GM23338 (cell line): Measurements from ENCODE around the gene KRTAP5-6. TPM values are rescaled to one million over a fixed set of nuclear protein-coding genes. Genes with fewer than 3 reads are reported as not detected.

Experiments used
- ATAC-seq: fragments of 200-7000 bp; cut with Tn5 transposase; 3 replicates; pipeline ENCODE4 v1.9.1; 2020
- DNase-seq: peaks from one replicate; pipeline ENCODE4 v3.0.0-alpha.2; 2015; ENCODE audit warnings: low spot score
- H2AFZ ChIP-seq: fragments of 200-600 bp; sonication (generic); 2 replicates; pipeline ENCODE4 v1.8.0; 2016; ENCODE audit warnings: antibody characterized with exemption, mild to moderate bottlenecking, moderate library complexity
- H3F3A ChIP-seq: fragments of 200-600 bp; sonication (generic); replicated peaks from 2 replicates; pipeline ENCODE4 v1.8.0; 2017; ENCODE audit warnings: antibody characterized with exemption, mixed run types, low read depth
- H3K27ac ChIP-seq: fragments of 200-600 bp; sonication (generic); 2 replicates; pipeline ENCODE4 v1.6.1; 2016; ENCODE audit warnings: low read depth
- H3K27me3 ChIP-seq: fragments of 200-600 bp; sonication (generic); 2 replicates; pipeline ENCODE4 v1.8.0; 2016; ENCODE audit warnings: mild to moderate bottlenecking, mixed run types, moderate library complexity; ENCODE audit not compliant: insufficient read depth
- H3K36me3 ChIP-seq: fragments of 200-600 bp; sonication (generic); 2 replicates; pipeline ENCODE4 v1.8.0; 2016; ENCODE audit warnings: mild to moderate bottlenecking; ENCODE audit not compliant: insufficient read depth
- H3K4me1 ChIP-seq: fragments of 200-600 bp; sonication (generic); 2 replicates; pipeline ENCODE4 v1.8.0; 2016; ENCODE audit warnings: mild to moderate bottlenecking, moderate library complexity; ENCODE audit not compliant: insufficient read depth
- H3K4me2 ChIP-seq: fragments of 200-600 bp; sonication (generic); 2 replicates; pipeline ENCODE4 v1.7.1; 2017; ENCODE audit warnings: mixed run types
- H3K4me3 ChIP-seq: fragments of 200-600 bp; sonication (generic); 2 replicates; pipeline ENCODE4 v1.6.1; 2016; ENCODE audit warnings: mixed run types
- H3K79me2 ChIP-seq: fragments of 200-600 bp; sonication (generic); replicated peaks from 2 replicates; pipeline ENCODE4 v1.8.0; 2017; ENCODE audit warnings: mild to moderate bottlenecking; ENCODE audit not compliant: insufficient read depth
- H3K9me2 ChIP-seq: fragments of 200-600 bp; sonication (generic); 2 replicates; pipeline ENCODE4 v1.8.0; 2017; ENCODE audit not compliant: insufficient read depth
- H4K20me1 ChIP-seq: fragments of 200-600 bp; sonication (generic); replicated peaks from 2 replicates; pipeline ENCODE4 v1.8.0; 2017; ENCODE audit warnings: mild to moderate bottlenecking; ENCODE audit not compliant: insufficient read depth
- H3K27ac Mint-ChIP-seq: 2 replicates; pipeline ENCODE4 v1.8.0; 2020; ENCODE audit warnings: inconsistent platforms, mild to moderate bottlenecking, moderate library complexity, mixed read lengths
- H3K27me3 Mint-ChIP-seq: 3 replicates; pipeline ENCODE4 v1.8.0; 2022; ENCODE audit warnings: low read depth, mild to moderate bottlenecking, moderate library complexity, mixed read lengths, inconsistent platforms; ENCODE audit not compliant: insufficient read depth, poor library complexity
- H3K36me3 Mint-ChIP-seq: 3 replicates; pipeline ENCODE4 v1.8.0; 2021; ENCODE audit warnings: low read depth, mild to moderate bottlenecking, inconsistent platforms, moderate library complexity, mixed read lengths
- H3K4me1 Mint-ChIP-seq: 3 replicates; pipeline ENCODE4 v1.8.0; 2020; ENCODE audit warnings: mild to moderate bottlenecking, inconsistent platforms, mixed read lengths
- H3K4me3 Mint-ChIP-seq: 3 replicates; pipeline ENCODE4 v1.8.0; 2021; ENCODE audit warnings: moderate library complexity, mild to moderate bottlenecking, inconsistent platforms, mixed read lengths
- H3K9me3 Mint-ChIP-seq: 3 replicates; pipeline ENCODE4 v1.8.0; 2020; ENCODE audit warnings: moderate library complexity, mild to moderate bottlenecking, inconsistent platforms, mixed read lengths
- CREB1 ChIP-seq: fragments of 250-450 bp; sonication (Bioruptor Pico); IDR thresholded peaks from 2 replicates; pipeline ENCODE4 v1.5.0; 2020; ENCODE audit warnings: low read depth, mild to moderate bottlenecking, moderate library complexity
- EZH2 ChIP-seq: fragments of 200-600 bp; sonication (generic); IDR thresholded peaks from one replicate; pipeline ENCODE4 v1.8.0; 2017; ENCODE audit warnings: antibody characterized with exemption, mild to moderate bottlenecking, low read depth; ENCODE audit not compliant: unreplicated experiment
- EZH2phosphoT487 ChIP-seq: fragments of 200-600 bp; sonication (generic); IDR thresholded peaks from one replicate; pipeline ENCODE4 v1.8.1; 2018; ENCODE audit warnings: antibody characterized with exemption; ENCODE audit not compliant: unreplicated experiment
- JUNB ChIP-seq: IDR thresholded peaks from one replicate; pipeline ENCODE4 v1.6.1; 2016; ENCODE audit warnings: antibody characterized with exemption; ENCODE audit not compliant: unreplicated experiment
- NANOG ChIP-seq: IDR thresholded peaks from 2 replicates; pipeline ENCODE4 v1.6.1; 2016; ENCODE audit warnings: antibody characterized with exemption, borderline replicate concordance
- POLR2AphosphoS5 ChIP-seq: IDR thresholded peaks from 2 replicates; pipeline ENCODE4 v1.6.1; 2016; ENCODE audit warnings: antibody characterized with exemption, low read depth
- STAT1 ChIP-seq: IDR thresholded peaks from one replicate; pipeline ENCODE4 v1.6.1; 2016; ENCODE audit warnings: antibody characterized with exemption; ENCODE audit not compliant: unreplicated experiment
- ZNF114 ChIP-seq: fragments of 250-450 bp; sonication (Bioruptor Pico); IDR thresholded peaks from 2 replicates; pipeline ENCODE4 v1.5.0; 2020; ENCODE audit warnings: mild to moderate bottlenecking, moderate library complexity
- ZNF331 ChIP-seq: fragments of 250-450 bp; sonication (Bioruptor Pico); IDR thresholded peaks from 2 replicates; pipeline ENCODE4 v1.5.0; 2020; ENCODE audit warnings: low read depth, mild to moderate bottlenecking, moderate library complexity
- polyA plus RNA-seq: library from polyadenylated mRNA; unstranded; fragments of >200 nt; fragmentation: Nextera tagmentation; extraction: Ambion mirVana; gene quantifications from 2 replicates; pipeline ENCODE4 v1.2.1, GENCODE V29; 2016
- total RNA-seq: library from RNA; depleted of rRNA; stranded (reverse); fragments of >200 nt; shearing (Covaris generic); gene quantifications from 2 replicates; pipeline ENCODE4 v1.2.3, GENCODE V29; 2014
- TF ChIP-seq, protein P1 (sequence below), 2 experiments: fragments of 200-600 bp in 1 of 2; sonication (generic) in 1 of 2; conservative IDR thresholded peaks; 2 replicates each; pipeline versions ENCODE4 v1.5.1 to v1.6.1; 2016 to 2017; ENCODE audit warnings: antibody characterized with exemption in 2 of 2, low read depth in 2 of 2, mild to moderate bottlenecking in 2 of 2, moderate library complexity in 1 of 2
- TF ChIP-seq, protein P2 (sequence below): IDR thresholded peaks from 2 replicates; pipeline ENCODE4 v1.6.1; 2016; ENCODE audit warnings: antibody characterized with exemption

KRTAP5-6 gene
- total and polyA plus RNA-seq, 2 experiments from 2014 or later: not detected

- no peak for TF ChIP-seq ZNF114
- TF ChIP-seq, protein P1, sequence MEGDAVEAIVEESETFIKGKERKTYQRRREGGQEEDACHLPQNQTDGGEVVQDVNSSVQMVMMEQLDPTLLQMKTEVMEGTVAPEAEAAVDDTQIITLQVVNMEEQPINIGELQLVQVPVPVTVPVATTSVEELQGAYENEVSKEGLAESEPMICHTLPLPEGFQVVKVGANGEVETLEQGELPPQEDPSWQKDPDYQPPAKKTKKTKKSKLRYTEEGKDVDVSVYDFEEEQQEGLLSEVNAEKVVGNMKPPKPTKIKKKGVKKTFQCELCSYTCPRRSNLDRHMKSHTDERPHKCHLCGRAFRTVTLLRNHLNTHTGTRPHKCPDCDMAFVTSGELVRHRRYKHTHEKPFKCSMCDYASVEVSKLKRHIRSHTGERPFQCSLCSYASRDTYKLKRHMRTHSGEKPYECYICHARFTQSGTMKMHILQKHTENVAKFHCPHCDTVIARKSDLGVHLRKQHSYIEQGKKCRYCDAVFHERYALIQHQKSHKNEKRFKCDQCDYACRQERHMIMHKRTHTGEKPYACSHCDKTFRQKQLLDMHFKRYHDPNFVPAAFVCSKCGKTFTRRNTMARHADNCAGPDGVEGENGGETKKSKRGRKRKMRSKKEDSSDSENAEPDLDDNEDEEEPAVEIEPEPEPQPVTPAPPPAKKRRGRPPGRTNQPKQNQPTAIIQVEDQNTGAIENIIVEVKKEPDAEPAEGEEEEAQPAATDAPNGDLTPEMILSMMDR (conservative IDR thresholded peaks at IDR 0.05; ENCODE audit: low read depth in 2 of 2): peak; percentile 10 to 43; a peak in 2 of 4 replicates
- ATAC-seq (no peak), DNase-seq (no peak)
- Histone ChIP-seq H4K20me1 (no peaks in the 10 kb centered on the region), H3K4me1 (no peaks in the 10 kb centered on the region), H3K27ac (no peak overlapping the region), H3F3A (no peaks in the 10 kb centered on the region), H2AFZ (no peak overlapping the region), H3K9me2 (no peaks in the 10 kb centered on the region), H3K4me3 (no peak overlapping the region), H3K79me2 (no peaks in the 10 kb centered on the region), H3K4me2 (no peak overlapping the region), H3K27me3 (no peaks in the 10 kb centered on the region), H3K36me3 (no peaks in the 10 kb centered on the region)
- H3K4me3 Mint-ChIP-seq: no peak overlapping the region
- H3K36me3 Mint-ChIP-seq: peaks cover 3% of the 10 kb centered on the region; the same call in 1 of the 3 replicates
- H3K27ac Mint-ChIP-seq: no peak overlapping the region
- H3K9me3 Mint-ChIP-seq: peaks cover 24% of the 10 kb centered on the region
- no peaks in the 10 kb centered on the region for H3K4me1 Mint-ChIP-seq
- peaks cover 6% of the 10 kb centered on the region for H3K27me3 Mint-ChIP-seq
These were observed 9.8 kb downstream of the KRTAP5-6 start for GRCh38 chr11:1706634-1707400.

- no peak overlapping the region for H3K4me3 ChIP-seq
- H4K20me1 ChIP-seq: no peaks in the 10 kb centered on the region
- H3K27me3 ChIP-seq: no peaks in the 10 kb centered on the region
- Mint-ChIP-seq H3K9me3 (peaks cover 21% of the 10 kb centered on the region), H3K36me3 (peaks cover 3% of the 10 kb centered on the region; the same call in 1 of the 3 replicates), H3K27ac (no peak overlapping the region), H3K27me3 (peaks cover 6% of the 10 kb centered on the region), H3K4me3 (no peak overlapping the region), H3K4me1 (no peaks in the 10 kb centered on the region)
- no peak overlapping the region for H3K27ac ChIP-seq
- DNase-seq (no peak), ATAC-seq (no peak)
- H3K4me2 ChIP-seq: no peak overlapping the region
- no peaks in the 10 kb centered on the region for H3K79me2 ChIP-seq
- H3F3A ChIP-seq: no peaks in the 10 kb centered on the region
- H3K36me3 ChIP-seq: no peaks in the 10 kb centered on the region
- no peaks in the 10 kb centered on the region for H3K4me1 ChIP-seq
- no peak overlapping the region for H2AFZ ChIP-seq
- TF ChIP-seq STAT1: no peak
- TF ChIP-seq, protein P1 (conservative IDR thresholded peaks at IDR 0.05; ENCODE audit: low read depth in 2 of 2): no peak
- H3K9me2 ChIP-seq: no peaks in the 10 kb centered on the region
These were observed 10.8 kb downstream of the KRTAP5-6 start for GRCh38 chr11:1707751-1708150.

GRCh38 chr11:1708716-1709115, 11.7 kb downstream of the KRTAP5-6 start:
- DNase-seq (no peak), ATAC-seq (no peak)
- no peaks in the 10 kb centered on the region for H3K4me1 ChIP-seq
- H3K27me3 Mint-ChIP-seq: peaks cover 6% of the 10 kb centered on the region
- no peaks in the 10 kb centered on the region for H3K27me3 ChIP-seq
- peaks cover 19% of the 10 kb centered on the region for H3K9me3 Mint-ChIP-seq
- no peaks in the 10 kb centered on the region for H4K20me1 ChIP-seq
- no peaks in the 10 kb centered on the region for H3K4me1 Mint-ChIP-seq
- H3K27ac Mint-ChIP-seq: no peak overlapping the region
- H3F3A ChIP-seq: no peaks in the 10 kb centered on the region
- no peak overlapping the region for H3K27ac ChIP-seq
- no peak overlapping the region for H3K4me3 Mint-ChIP-seq
- no peaks in the 10 kb centered on the region for H3K79me2 ChIP-seq
- H3K4me2 ChIP-seq: no peak overlapping the region
- H3K4me3 ChIP-seq: no peak overlapping the region
- no peaks in the 10 kb centered on the region for H3K9me2 ChIP-seq
- H2AFZ ChIP-seq: no peak overlapping the region
- H3K36me3 ChIP-seq: no peaks in the 10 kb centered on the region
- H3K36me3 Mint-ChIP-seq: peaks cover 3% of the 10 kb centered on the region; the same call in 1 of the 3 replicates
- TF ChIP-seq EZH2 (no peak), NANOG (no peak), EZH2phosphoT487 (no peak), ZNF331 (CRISPR knock-in tag) (no peak), JUNB (no peak), POLR2AphosphoS5 (no peak), CREB1 (no peak), ZNF114 (no peak), STAT1 (no peak)
- TF ChIP-seq, protein P2, sequence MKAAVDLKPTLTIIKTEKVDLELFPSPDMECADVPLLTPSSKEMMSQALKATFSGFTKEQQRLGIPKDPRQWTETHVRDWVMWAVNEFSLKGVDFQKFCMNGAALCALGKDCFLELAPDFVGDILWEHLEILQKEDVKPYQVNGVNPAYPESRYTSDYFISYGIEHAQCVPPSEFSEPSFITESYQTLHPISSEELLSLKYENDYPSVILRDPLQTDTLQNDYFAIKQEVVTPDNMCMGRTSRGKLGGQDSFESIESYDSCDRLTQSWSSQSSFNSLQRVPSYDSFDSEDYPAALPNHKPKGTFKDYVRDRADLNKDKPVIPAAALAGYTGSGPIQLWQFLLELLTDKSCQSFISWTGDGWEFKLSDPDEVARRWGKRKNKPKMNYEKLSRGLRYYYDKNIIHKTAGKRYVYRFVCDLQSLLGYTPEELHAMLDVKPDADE: no peak
- TF ChIP-seq, protein P1 (conservative IDR thresholded peaks at IDR 0.05; ENCODE audit: low read depth in 2 of 2): no peak
